ENCODE data around the gene ATAD3B. TPM values are rescaled to one million over a fixed set of nuclear protein-coding genes. Genes with fewer than 3 reads are reported as not detected.
A peak's percentile ranks its signal among the peaks of the same experiment; 100 is the strongest.

ATAD3B gene
- total and polyA plus RNA-seq, 7 experiments from 2014 or later: 4.5 to 53.8 (median 45.5) TPM

DNA sequence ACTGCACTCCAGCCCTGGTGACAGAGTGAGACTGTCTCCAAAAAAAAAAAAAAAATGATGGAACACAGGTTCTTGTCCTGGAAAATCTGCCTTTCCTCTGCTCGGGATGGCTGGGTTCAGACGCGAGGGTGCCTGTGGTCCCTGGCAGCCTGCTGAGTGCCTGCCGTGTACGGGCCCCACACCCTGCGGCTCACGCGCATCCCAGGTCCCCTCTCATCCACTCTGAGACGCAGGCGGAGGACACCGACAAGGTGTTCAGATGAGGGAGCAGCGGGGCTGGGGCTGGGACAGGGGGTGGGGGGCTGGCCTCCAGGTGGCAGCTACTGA is 46.2 kb upstream of the ATAD3B start:
- DNase-seq (no peak), ATAC-seq (no peak)
- Mint-ChIP-seq H3K27ac (no peak overlapping the region), H3K27me3 (peaks cover 16 to 39% (median 32%) of the 10 kb centered on the region in 5 donors), H3K4me3 (no peak overlapping the region), H3K36me3 (no peaks in the 10 kb centered on the region), H3K4me1 (peaks cover 0 to 12% (median 4%) of the 10 kb centered on the region in 7 donors), H3K9me3 (peaks cover 0 to 4% (median 0%) of the 10 kb centered on the region in 11 donors)
- Histone ChIP-seq H3K4me3 (ENCODE audit: low read length) (no peak overlapping the region), H3K4me1 (ENCODE audit: control insufficient read depth in 2 of 2, insufficient read depth in 2 of 2, low read length in 2 of 2) (no peaks in the 10 kb centered on the region), H3K27me3 (ENCODE audit: control insufficient read depth in 2 of 2, insufficient read depth in 2 of 2, low read length in 2 of 2) (no peaks in the 10 kb centered on the region), H3K36me3 (ENCODE audit: control insufficient read depth in 2 of 3, insufficient read depth in 3 of 3, low read length in 3 of 3) (no peaks in the 10 kb centered on the region), H3K9me3 (ENCODE audit: control insufficient read depth in 2 of 3, low read length in 3 of 3) (no peaks in the 10 kb centered on the region), H3K27ac (ENCODE audit: low read depth, low read length) (no peak overlapping the region)
- ChIA-PET CTCF (no interaction called here), POLR2A (no interaction called here)
- intact Hi-C loops (cut with micrococcal nuclease): no loop called here

DNA sequence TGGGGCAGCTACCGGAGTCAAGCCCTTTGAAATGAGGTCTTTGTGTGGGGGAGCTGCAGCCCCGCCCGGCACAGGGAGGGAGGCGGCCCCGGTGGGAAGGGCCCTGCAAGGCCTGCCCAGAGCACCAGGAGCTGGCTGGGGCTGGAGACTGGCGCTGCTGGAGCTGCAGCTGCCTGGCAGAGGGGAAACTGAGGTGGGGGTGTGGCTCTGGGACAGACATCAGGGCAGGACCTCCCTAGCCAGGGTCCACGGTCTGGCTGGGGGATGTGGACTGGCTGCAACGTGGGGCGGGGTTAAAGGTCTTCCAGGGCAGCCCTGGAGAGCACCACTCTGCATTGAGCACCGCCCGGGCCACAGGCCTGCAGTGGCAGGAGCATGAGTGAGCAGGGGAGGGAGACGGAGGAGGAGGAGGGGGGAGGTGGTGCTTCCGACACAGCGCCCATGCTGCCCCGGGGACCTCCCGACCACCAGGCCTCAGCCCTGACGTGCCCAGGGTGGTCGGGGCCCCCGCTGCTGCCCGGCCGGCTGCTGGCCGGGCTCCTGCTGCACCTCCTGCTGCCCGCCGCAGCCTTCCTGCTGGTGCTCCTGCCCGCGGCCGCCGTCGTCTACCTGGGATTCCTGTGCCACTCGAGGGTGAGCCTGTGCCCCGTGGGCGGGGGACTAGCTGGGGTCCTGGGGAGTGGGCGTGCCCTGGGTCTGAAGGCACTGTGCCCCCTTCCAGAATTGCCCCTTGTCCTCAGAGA is 45.6 kb upstream of the ATAD3B start:
- H3K4me3 Mint-ChIP-seq: peak overlapping the region in 4 of 10 donors; percentile 18 to 43 (median 22)
- H3K27me3 Mint-ChIP-seq: peaks cover 16 to 36% (median 32%) of the 10 kb centered on the region in 5 donors
- Histone ChIP-seq H3K4me1 (ENCODE audit: control insufficient read depth in 2 of 2, insufficient read depth in 2 of 2, low read length in 2 of 2) (no peaks in the 10 kb centered on the region), H3K4me3 (ENCODE audit: low read length) (no peak overlapping the region), H3K9me3 (ENCODE audit: control insufficient read depth in 2 of 3, low read length in 3 of 3) (no peaks in the 10 kb centered on the region), H3K36me3 (ENCODE audit: control insufficient read depth in 2 of 3, insufficient read depth in 3 of 3, low read length in 3 of 3) (no peaks in the 10 kb centered on the region), H3K27me3 (ENCODE audit: control insufficient read depth in 2 of 2, insufficient read depth in 2 of 2, low read length in 2 of 2) (no peaks in the 10 kb centered on the region), H3K27ac (ENCODE audit: low read depth, low read length) (no peak overlapping the region)
- CTCF ChIA-PET: no interaction called here
- intact Hi-C loops (cut with micrococcal nuclease): no loop called here
- ATAC-seq (no peak), DNase-seq (no peak)
- H3K27ac Mint-ChIP-seq: peak overlapping the region in 1 of 9 donors; percentile 42
- H3K9me3 Mint-ChIP-seq: peaks cover 0 to 4% (median 0%) of the 10 kb centered on the region in 11 donors
- no peaks in the 10 kb centered on the region for H3K36me3 Mint-ChIP-seq
- peaks cover 0 to 12% (median 4%) of the 10 kb centered on the region in 7 donors for H3K4me1 Mint-ChIP-seq
- POLR2A ChIA-PET: interaction anchor here (0.6 kb wide), 1 partner anchor 225 kb away, joined by 3 read pairs; no protein-coding TSS in a partner anchor

DNA sequence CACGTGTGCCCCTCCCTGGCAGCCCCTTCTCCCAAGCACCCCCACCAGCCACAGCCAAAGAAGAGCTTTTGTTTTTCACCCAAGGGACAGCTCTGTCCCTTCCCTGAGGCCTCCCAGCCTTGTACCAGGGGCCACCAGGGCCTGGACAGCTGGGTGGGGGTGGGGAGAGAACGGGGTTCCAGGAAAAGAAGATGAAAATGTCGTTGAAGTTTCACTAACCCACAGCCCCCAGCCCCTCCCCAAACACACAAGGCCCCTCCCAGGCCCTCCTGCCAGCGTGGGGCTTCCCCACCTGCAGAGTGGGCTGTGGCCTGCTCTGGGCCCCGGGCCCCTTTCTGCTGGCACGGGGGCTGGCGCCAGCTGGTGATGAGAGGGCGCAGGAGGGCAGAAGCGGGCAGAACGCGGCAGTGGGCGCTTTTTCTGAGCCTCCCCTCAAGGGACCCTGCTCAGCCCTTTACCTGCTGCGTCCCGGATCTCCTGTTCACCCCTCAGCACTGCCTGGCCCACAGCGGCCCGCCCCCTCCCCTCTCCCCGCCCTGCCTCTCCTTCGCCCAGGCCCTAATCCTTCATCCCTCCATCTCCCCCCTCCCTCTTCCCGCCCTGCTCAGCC is 45.0 kb upstream of the ATAD3B start:
- ChIA-PET POLR2A (interaction anchor here (0.6 kb wide), 1 partner anchor 226 kb away, joined by 3 read pairs; no protein-coding TSS in a partner anchor), CTCF (no interaction called here)
- Histone ChIP-seq H3K9me3 (ENCODE audit: control insufficient read depth in 2 of 3, low read length in 3 of 3) (no peaks in the 10 kb centered on the region), H3K27ac (ENCODE audit: low read depth, low read length) (no peak overlapping the region), H3K36me3 (ENCODE audit: control insufficient read depth in 2 of 3, insufficient read depth in 3 of 3, low read length in 3 of 3) (no peaks in the 10 kb centered on the region), H3K4me3 (ENCODE audit: low read length) (no peak overlapping the region), H3K27me3 (ENCODE audit: control insufficient read depth in 2 of 2, insufficient read depth in 2 of 2, low read length in 2 of 2) (no peaks in the 10 kb centered on the region), H3K4me1 (ENCODE audit: control insufficient read depth in 2 of 2, insufficient read depth in 2 of 2, low read length in 2 of 2) (no peaks in the 10 kb centered on the region)
- DNase-seq: no peak
- H3K9me3 Mint-ChIP-seq: peaks cover 0 to 4% (median 0%) of the 10 kb centered on the region in 11 donors
- peaks cover 16 to 35% (median 33%) of the 10 kb centered on the region in 5 donors for H3K27me3 Mint-ChIP-seq
- peaks cover 0 to 12% (median 4%) of the 10 kb centered on the region in 7 donors for H3K4me1 Mint-ChIP-seq
- H3K27ac Mint-ChIP-seq: no peak overlapping the region
- intact Hi-C loops (cut with micrococcal nuclease): no loop called here
- H3K4me3 Mint-ChIP-seq: peak overlapping the region in 4 of 10 donors; percentile 18 to 43 (median 22)
- peak; percentile 50 for ATAC-seq
- no peaks in the 10 kb centered on the region for H3K36me3 Mint-ChIP-seq

DNA sequence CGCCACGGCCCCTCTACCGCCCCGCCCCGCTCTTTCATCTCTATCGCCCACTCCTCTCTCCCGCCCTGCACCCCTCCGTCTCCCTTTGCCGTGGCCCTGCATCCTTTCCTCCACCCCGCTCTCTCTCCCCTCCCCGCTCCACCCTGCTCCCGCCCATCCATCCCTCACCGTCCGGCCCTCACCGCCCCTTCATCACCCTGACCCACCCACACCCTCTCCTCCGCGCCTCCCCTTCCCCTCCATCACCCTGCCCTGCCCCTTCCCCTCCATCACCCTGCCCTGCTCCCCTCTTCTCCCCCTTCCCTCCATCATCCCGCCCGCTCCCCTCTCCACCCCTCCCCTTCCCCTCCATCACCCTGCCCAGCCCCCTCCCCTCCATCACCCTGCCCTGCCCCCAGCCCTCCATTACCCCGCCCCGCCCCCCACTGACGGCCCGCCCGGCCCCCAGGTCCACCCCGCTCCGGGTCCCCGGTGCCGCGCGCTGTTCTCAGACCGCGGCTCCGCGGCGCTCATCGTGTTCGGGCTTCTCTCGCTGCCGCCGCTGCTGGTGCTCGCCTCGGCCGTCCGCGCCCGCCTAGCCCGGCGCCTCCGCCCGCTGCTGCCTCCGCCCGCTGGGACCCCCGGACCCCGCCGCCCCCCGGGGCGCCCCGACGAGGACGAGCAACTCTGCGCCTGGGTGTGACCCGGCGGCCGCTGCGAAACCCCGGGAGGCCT is 44.3 kb upstream of the ATAD3B start:
- intact Hi-C loops (cut with micrococcal nuclease): no loop called here
- Mint-ChIP-seq H3K9me3 (peaks cover 0 to 4% (median 0%) of the 10 kb centered on the region in 11 donors), H3K4me3 (no peak overlapping the region), H3K27me3 (peaks cover 16 to 34% (median 31%) of the 10 kb centered on the region in 5 donors), H3K36me3 (no peaks in the 10 kb centered on the region), H3K27ac (no peak overlapping the region), H3K4me1 (peaks cover 0 to 12% (median 4%) of the 10 kb centered on the region in 7 donors)
- H3K4me3 ChIP-seq (ENCODE audit: low read length): no peak overlapping the region
- no peaks in the 10 kb centered on the region for H3K36me3 ChIP-seq (ENCODE audit: control insufficient read depth in 2 of 3, insufficient read depth in 3 of 3, low read length in 3 of 3)
- H3K27me3 ChIP-seq (ENCODE audit: control insufficient read depth in 2 of 2, insufficient read depth in 2 of 2, low read length in 2 of 2): no peaks in the 10 kb centered on the region
- DNase-seq (no peak), ATAC-seq (no peak)
- no peaks in the 10 kb centered on the region for H3K9me3 ChIP-seq (ENCODE audit: control insufficient read depth in 2 of 3, low read length in 3 of 3)
- H3K27ac ChIP-seq (ENCODE audit: low read depth, low read length): no peak overlapping the region
- H3K4me1 ChIP-seq (ENCODE audit: control insufficient read depth in 2 of 2, insufficient read depth in 2 of 2, low read length in 2 of 2): no peaks in the 10 kb centered on the region
- ChIA-PET CTCF (no interaction called here), POLR2A (no interaction called here)

DNA sequence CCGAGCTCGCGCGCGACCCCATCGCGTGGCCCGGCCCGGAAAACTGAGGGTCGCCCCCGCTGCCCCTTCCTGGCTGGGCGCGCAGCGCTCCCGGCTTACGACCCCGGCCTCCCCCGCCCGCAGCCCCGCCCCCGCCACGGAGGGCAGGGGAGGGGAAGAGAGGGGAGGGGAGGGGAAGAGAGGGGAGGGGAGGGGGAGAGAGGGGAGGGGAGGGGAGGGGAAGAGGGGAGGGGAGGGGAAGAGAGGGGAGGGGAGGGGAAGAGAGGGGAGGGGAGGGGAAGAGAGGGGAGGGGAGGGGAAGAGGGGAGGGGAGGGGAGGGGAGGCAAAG is 43.8 kb upstream of the ATAD3B start:
- intact Hi-C loops (cut with micrococcal nuclease): no loop called here
- Histone ChIP-seq H3K4me1 (ENCODE audit: control insufficient read depth in 2 of 2, insufficient read depth in 2 of 2, low read length in 2 of 2) (no peaks in the 10 kb centered on the region), H3K9me3 (ENCODE audit: control insufficient read depth in 2 of 3, low read length in 3 of 3) (no peaks in the 10 kb centered on the region), H3K27me3 (ENCODE audit: control insufficient read depth in 2 of 2, insufficient read depth in 2 of 2, low read length in 2 of 2) (no peaks in the 10 kb centered on the region), H3K4me3 (ENCODE audit: low read length) (no peak overlapping the region), H3K36me3 (ENCODE audit: control insufficient read depth in 2 of 3, insufficient read depth in 3 of 3, low read length in 3 of 3) (no peaks in the 10 kb centered on the region), H3K27ac (ENCODE audit: low read depth, low read length) (no peak overlapping the region)
- H3K9me3 Mint-ChIP-seq: peaks cover 0 to 4% (median 0%) of the 10 kb centered on the region in 11 donors
- H3K27ac Mint-ChIP-seq: no peak overlapping the region
- ChIA-PET POLR2A (interaction anchor here (0.6 kb wide), 1 partner anchor 161 kb away, joined by 3 read pairs; no protein-coding TSS in a partner anchor), CTCF (no interaction called here)
- peaks cover 16 to 30% (median 28%) of the 10 kb centered on the region in 5 donors for H3K27me3 Mint-ChIP-seq
- ATAC-seq: no peak
- no peaks in the 10 kb centered on the region for H3K36me3 Mint-ChIP-seq
- H3K4me1 Mint-ChIP-seq: peaks cover 0 to 12% (median 4%) of the 10 kb centered on the region in 7 donors
- no peak overlapping the region for H3K4me3 Mint-ChIP-seq
- DNase-seq: no peak

DNA sequence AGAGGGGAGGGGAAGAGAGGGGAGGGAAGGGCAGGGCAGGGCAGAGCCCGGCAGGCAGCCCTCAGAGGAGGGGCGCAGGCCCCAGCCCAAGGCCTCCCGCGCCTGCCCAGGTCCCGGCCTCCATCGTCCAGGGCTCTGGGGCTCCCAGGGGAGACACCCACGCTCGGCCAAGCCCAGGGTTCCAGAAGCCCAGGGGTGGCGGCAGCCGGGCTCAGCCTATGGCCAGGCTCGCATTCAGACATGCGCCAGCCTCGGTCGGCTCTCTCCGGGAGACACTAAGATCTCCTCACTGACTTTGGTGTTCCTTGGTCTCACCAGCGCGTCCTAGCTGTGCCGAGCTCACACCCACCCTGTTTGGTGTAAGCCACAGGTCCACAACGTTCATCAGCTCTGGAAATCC is 43.4 kb upstream of the ATAD3B start:
- no peaks in the 10 kb centered on the region for H3K9me3 ChIP-seq (ENCODE audit: control insufficient read depth in 2 of 3, low read length in 3 of 3)
- no peak overlapping the region for H3K4me3 ChIP-seq (ENCODE audit: low read length)
- Mint-ChIP-seq H3K4me1 (peaks cover 0 to 12% (median 4%) of the 10 kb centered on the region in 7 donors), H3K27me3 (peaks cover 14 to 29% (median 24%) of the 10 kb centered on the region in 5 donors), H3K4me3 (peak overlapping the region; percentile 42 to 72 (median 64)), H3K27ac (peak overlapping the region in 2 of 9 donors; percentile 47 to 76), H3K9me3 (peaks cover 0 to 4% (median 0%) of the 10 kb centered on the region in 11 donors), H3K36me3 (no peaks in the 10 kb centered on the region)
- H3K36me3 ChIP-seq (ENCODE audit: control insufficient read depth in 2 of 3, insufficient read depth in 3 of 3, low read length in 3 of 3): no peaks in the 10 kb centered on the region
- no peak for ATAC-seq
- H3K27me3 ChIP-seq (ENCODE audit: control insufficient read depth in 2 of 2, insufficient read depth in 2 of 2, low read length in 2 of 2): no peaks in the 10 kb centered on the region
- intact Hi-C loops (cut with micrococcal nuclease): no loop called here
- CTCF ChIA-PET: no interaction called here
- no peaks in the 10 kb centered on the region for H3K4me1 ChIP-seq (ENCODE audit: control insufficient read depth in 2 of 2, insufficient read depth in 2 of 2, low read length in 2 of 2)
- no peak overlapping the region for H3K27ac ChIP-seq (ENCODE audit: low read depth, low read length)
- POLR2A ChIA-PET: interaction anchor here (0.6 to 0.9 kb wide), 2 partner anchors 22 to 161 kb away, joined by 3 read pairs; no protein-coding TSS in a partner anchor
- no peak for DNase-seq
